Measurements from ENCODE around the gene CACNA2D3. TPM values are rescaled to one million over a fixed set of nuclear protein-coding genes. Genes with fewer than 3 reads are reported as not detected.

CACNA2D3 gene
- total and polyA plus RNA-seq, 12 donors, result 0.51 to 43.5 (median 19.3) TPM

DNA sequence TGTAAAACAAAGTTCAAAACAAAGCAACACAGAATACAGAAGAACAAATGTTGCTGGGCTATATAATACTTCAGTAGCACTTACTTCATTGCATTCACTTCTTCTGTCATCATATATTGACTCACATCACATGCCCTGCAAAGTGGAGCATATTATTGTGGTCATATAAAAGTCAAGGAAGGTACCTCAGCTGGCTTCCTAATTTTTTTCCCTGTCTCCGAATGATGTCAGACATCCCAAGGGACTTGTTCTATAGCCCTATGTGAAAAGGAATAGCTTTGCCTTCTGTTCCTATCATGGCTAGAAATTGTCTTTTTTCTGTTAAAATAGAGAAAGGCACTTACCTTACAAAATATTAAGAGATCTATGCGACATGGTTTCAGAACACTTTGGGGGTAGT lies 696.1 kb downstream of the CACNA2D3 start:
- H3K4me3 ChIP-seq, result no peak overlapping the region
- H3K27me3 ChIP-seq, result no peaks in the 10 kb centered on the region
- H3K9me3 ChIP-seq, result no peaks in the 10 kb centered on the region
- H3K27ac ChIP-seq, result no peak overlapping the region
- ATAC-seq (no peak), DNase-seq (no peak)
- no peaks in the 10 kb centered on the region for H3K36me3 ChIP-seq
- peaks cover 0 to 9% (median 4%) of the 10 kb centered on the region in 9 donors for H3K4me1 ChIP-seq
- TF ChIP-seq, protein P1, sequence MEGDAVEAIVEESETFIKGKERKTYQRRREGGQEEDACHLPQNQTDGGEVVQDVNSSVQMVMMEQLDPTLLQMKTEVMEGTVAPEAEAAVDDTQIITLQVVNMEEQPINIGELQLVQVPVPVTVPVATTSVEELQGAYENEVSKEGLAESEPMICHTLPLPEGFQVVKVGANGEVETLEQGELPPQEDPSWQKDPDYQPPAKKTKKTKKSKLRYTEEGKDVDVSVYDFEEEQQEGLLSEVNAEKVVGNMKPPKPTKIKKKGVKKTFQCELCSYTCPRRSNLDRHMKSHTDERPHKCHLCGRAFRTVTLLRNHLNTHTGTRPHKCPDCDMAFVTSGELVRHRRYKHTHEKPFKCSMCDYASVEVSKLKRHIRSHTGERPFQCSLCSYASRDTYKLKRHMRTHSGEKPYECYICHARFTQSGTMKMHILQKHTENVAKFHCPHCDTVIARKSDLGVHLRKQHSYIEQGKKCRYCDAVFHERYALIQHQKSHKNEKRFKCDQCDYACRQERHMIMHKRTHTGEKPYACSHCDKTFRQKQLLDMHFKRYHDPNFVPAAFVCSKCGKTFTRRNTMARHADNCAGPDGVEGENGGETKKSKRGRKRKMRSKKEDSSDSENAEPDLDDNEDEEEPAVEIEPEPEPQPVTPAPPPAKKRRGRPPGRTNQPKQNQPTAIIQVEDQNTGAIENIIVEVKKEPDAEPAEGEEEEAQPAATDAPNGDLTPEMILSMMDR (IDR thresholded peaks at IDR 0.05), result no peak
- intact Hi-C loops (cut with DNase I), result no loop called here
- 83 to 84% methylated on average over 2 of the region's 2 CpGs for WGBS, 2 donors

DNA sequence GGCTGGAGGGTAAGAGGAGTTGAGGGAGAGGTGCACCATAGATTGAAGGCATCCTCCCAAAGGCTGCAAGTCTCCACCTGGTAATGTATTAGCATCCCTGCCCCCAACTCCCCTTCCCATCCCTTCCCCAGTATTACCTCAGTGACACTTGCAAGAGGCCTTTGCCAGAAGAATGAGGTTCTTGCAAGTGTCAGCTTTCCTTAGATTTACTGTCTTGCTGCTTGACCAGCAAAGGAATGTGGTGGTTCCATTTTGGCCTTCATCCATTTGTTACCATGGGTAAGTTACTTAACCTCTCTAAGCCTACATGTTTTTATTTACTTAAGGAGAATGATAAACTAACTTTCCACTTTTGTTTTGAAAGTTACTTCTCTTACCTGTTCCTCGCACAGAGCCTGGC lies 696.6 kb downstream of the CACNA2D3 start:
- intact Hi-C loops (cut with DNase I), result no loop called here
- Histone ChIP-seq H3K27ac (no peak overlapping the region), H3K4me3 (no peak overlapping the region), H3K9me3 (no peaks in the 10 kb centered on the region), H3K36me3 (no peaks in the 10 kb centered on the region), H3K4me1 (peaks cover 0 to 9% (median 4%) of the 10 kb centered on the region in 9 donors), H3K27me3 (no peaks in the 10 kb centered on the region)
- DNase-seq (no peak), ATAC-seq (no peak)
- 97 to 99% methylated on average over 1 of the region's 1 CpG for WGBS, 2 donors
- TF ChIP-seq, protein P1 (IDR thresholded peaks at IDR 0.05), result no peak

DNA sequence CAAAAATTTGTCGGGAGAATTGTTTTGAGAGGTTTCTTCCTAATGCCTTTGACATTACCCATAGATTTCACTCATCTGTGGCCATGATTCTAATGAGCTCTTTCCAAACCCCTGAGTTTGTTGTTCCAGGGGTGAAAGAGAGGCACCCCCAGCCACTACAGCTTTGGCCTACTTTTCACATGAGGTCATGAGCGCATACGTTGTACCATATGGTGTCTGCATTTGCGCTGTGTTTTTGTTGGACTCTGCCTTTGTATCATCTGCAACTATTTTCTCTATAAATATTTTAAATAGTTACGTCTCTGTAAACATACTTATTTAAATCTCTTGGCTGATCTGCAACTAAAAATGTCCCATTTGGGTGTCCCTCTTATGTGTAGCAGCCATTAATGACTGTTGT lies 697.6 kb downstream of the CACNA2D3 start:
- H3K36me3 ChIP-seq, result no peaks in the 10 kb centered on the region
- no peaks in the 10 kb centered on the region for H3K27me3 ChIP-seq
- TF ChIP-seq, protein P1 (IDR thresholded peaks at IDR 0.05), result no peak
- intact Hi-C loops (cut with DNase I), result no loop called here
- no peaks in the 10 kb centered on the region for H3K9me3 ChIP-seq
- H3K27ac ChIP-seq, result no peak overlapping the region
- no peak for DNase-seq
- no peak overlapping the region for H3K4me3 ChIP-seq
- 85 to 89% methylated on average over 5 of the region's 5 CpGs for WGBS, 2 donors
- peaks cover 0 to 9% (median 4%) of the 10 kb centered on the region in 9 donors for H3K4me1 ChIP-seq
- ATAC-seq, result no peak

DNA sequence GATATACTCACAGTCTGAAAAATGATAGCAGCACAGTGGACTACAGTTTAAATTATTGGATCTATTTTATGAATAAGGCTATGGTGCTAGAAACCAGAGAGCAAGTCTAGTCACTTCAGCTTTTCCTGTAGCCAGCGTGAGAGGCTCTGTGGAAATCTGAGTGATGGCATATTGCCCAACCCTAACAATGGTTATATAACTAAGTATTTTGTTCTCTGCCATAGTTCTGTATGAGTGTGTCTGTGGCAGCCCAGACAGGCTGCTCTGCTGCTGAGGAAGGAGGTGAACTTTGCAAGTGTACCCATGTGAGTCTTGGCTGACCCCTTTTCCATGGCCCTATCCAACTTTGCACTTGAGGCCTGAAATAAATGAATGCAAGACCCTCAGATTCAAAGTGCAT lies 699.9 kb downstream of the CACNA2D3 start:
- Histone ChIP-seq H3K36me3 (no peaks in the 10 kb centered on the region), H3K4me3 (no peak overlapping the region), H3K27me3 (no peaks in the 10 kb centered on the region), H3K9me3 (no peaks in the 10 kb centered on the region), H3K27ac (no peak overlapping the region), H3K4me1 (peaks cover 0 to 9% (median 4%) of the 10 kb centered on the region in 9 donors)
- ATAC-seq (peak; percentile 68 to 93 (median 76)), DNase-seq (peak in 1 of 2 donors; percentile 21)
- intact Hi-C loops (cut with DNase I), result no loop called here
- WGBS, 2 donors, result 4 to 6% methylated on average over 1 of the region's 1 CpG
- TF ChIP-seq, protein P1 (IDR thresholded peaks at IDR 0.05), result no peak
